Neuron (in vitro differentiated cells): Measurements from ENCODE around the gene PLIN5.
"Not testable (repeated sequence)": the region's sequence is repeated elsewhere in the genome, so short reads cannot be mapped to it uniquely, and the experiment has no call there.

ENCODE experiments used
- H2AFZ ChIP-seq: one replicate; pipeline ENCODE4 v1.6.1; 2013; ENCODE audit warnings: low read depth, mild to moderate bottlenecking, inconsistent platforms, low read length, moderate library complexity
- H3K27me3 ChIP-seq: one replicate; pipeline ENCODE4 v1.6.1; 2013; ENCODE audit warnings: low read length; ENCODE audit not compliant: insufficient read depth
- H3K36me3 ChIP-seq: one replicate; pipeline ENCODE4 v1.6.1; 2013; ENCODE audit warnings: low read length; ENCODE audit not compliant: insufficient read depth
- H3K4me1 ChIP-seq: one replicate; pipeline ENCODE4 v1.6.1; 2013; ENCODE audit warnings: low read length; ENCODE audit not compliant: insufficient read depth
- H3K4me3 ChIP-seq: 2 replicates; pipeline ENCODE4 v1.5.1; 2013; ENCODE audit warnings: mild to moderate bottlenecking, low read length, moderate library complexity
- H3K9me3 ChIP-seq: one replicate; pipeline ENCODE4 v1.6.1; 2013; ENCODE audit warnings: low read length

Gene PLIN5

DNA sequence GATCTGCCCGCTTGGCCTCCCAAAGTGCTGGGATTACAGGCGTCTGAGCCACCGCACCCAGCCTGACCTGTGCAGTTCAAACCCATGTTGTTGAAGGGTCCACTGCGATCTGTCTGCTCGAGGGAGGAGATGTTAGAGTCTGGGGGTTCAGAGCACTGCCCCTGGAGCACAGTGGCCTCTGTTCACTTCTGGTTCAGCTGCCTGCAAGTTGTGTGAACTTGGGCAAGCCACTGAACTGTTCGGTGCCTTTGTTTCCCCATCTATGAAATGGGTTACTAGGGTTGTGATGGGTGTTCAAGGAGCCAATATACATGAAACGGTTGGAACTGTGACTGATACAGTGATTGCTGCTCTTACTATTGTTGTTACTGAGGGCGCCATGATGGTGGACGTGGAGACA, 1.7 kb downstream of the PLIN5 start:
- no peaks in the 10 kb centered on the region for H3K27me3 ChIP-seq
- no peaks in the 10 kb centered on the region for H3K9me3 ChIP-seq
- H2AFZ ChIP-seq = no peak overlapping the region
- peaks cover 9% of the 10 kb centered on the region for H3K4me1 ChIP-seq
- H3K36me3 ChIP-seq = no peaks in the 10 kb centered on the region
- no peak overlapping the region for H3K4me3 ChIP-seq

- no peaks in the 10 kb centered on the region for H3K36me3 ChIP-seq
- H3K4me3 ChIP-seq = no peak overlapping the region
- H3K9me3 ChIP-seq = no peaks in the 10 kb centered on the region
- H3K4me1 ChIP-seq = peaks cover 9% of the 10 kb centered on the region
- H3K27me3 ChIP-seq = no peaks in the 10 kb centered on the region
- H2AFZ ChIP-seq = no peak overlapping the region
Observed at GRCh38 chr19:4531562-4532165, 3.4 kb downstream of the PLIN5 start.

- Histone ChIP-seq H3K9me3 (no peaks in the 10 kb centered on the region), H3K4me3 (no peak overlapping the region), H2AFZ (no peak overlapping the region), H3K36me3 (no peaks in the 10 kb centered on the region), H3K4me1 (peaks cover 3% of the 10 kb centered on the region), H3K27me3 (no peaks in the 10 kb centered on the region)
Observed at GRCh38 chr19:4529924-4530522, 5.0 kb downstream of the PLIN5 start.

DNA sequence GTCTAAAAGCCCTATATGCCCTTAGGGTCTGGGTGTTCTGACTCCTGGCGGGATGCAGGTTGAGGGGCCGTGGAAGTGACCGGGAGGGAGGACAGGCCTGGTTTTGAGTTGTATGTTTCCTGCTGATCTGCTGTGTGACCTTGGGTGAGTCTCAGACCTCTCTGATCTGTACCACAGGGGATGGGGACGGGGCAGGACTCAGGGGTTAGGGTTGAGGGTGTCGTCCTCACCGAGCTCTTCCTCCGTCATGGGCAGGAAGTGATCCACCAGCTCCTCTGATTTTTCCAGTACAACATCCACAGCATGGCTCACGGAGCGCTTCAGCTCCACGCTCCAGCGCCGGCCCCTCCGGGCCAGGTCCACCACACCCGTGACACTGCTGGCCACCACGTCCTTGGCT, 6.2 kb downstream of the PLIN5 start:
- H3K9me3 ChIP-seq = no peaks in the 10 kb centered on the region
- H3K27me3 ChIP-seq = no peaks in the 10 kb centered on the region
- no peaks in the 10 kb centered on the region for H3K36me3 ChIP-seq
- no peaks in the 10 kb centered on the region for H3K4me1 ChIP-seq
- H3K4me3 ChIP-seq = no peak overlapping the region
- H2AFZ ChIP-seq = no peak overlapping the region

GRCh38 chr19:4527377-4527776, 7.6 kb downstream of the PLIN5 start:
- not testable (repeated sequence) for H2AFZ ChIP-seq, H3K4me3 ChIP-seq, H3K27me3 ChIP-seq, H3K4me1 ChIP-seq, H3K9me3 ChIP-seq, H3K36me3 ChIP-seq

DNA sequence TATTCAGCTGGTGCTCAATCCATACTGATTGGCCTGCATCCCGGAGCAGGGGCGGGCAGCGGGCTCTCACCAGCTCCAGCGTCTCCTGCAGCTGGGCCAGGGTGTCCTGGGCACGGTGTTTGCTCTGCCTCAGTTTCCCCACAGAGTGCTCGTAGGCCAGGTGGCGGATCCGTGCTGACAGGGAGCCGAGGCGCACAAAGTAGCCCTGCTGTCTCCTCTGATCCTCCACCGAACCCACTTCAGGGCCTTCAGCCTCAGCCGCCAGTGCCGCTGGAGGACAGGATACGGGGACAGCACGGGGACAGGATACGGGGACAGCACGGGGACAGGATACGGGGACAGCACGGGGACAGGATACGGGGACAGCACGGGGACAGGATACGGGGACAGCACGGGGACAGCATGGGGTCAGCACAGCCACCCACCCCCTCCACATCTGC, 9.4 kb downstream of the PLIN5 start:
- H3K9me3 ChIP-seq = no peaks in the 10 kb centered on the region
- H3K27me3 ChIP-seq = no peaks in the 10 kb centered on the region
- H3K4me1 ChIP-seq = no peaks in the 10 kb centered on the region
- no peak overlapping the region for H3K4me3 ChIP-seq
- no peak overlapping the region for H2AFZ ChIP-seq
- H3K36me3 ChIP-seq = no peaks in the 10 kb centered on the region

DNA sequence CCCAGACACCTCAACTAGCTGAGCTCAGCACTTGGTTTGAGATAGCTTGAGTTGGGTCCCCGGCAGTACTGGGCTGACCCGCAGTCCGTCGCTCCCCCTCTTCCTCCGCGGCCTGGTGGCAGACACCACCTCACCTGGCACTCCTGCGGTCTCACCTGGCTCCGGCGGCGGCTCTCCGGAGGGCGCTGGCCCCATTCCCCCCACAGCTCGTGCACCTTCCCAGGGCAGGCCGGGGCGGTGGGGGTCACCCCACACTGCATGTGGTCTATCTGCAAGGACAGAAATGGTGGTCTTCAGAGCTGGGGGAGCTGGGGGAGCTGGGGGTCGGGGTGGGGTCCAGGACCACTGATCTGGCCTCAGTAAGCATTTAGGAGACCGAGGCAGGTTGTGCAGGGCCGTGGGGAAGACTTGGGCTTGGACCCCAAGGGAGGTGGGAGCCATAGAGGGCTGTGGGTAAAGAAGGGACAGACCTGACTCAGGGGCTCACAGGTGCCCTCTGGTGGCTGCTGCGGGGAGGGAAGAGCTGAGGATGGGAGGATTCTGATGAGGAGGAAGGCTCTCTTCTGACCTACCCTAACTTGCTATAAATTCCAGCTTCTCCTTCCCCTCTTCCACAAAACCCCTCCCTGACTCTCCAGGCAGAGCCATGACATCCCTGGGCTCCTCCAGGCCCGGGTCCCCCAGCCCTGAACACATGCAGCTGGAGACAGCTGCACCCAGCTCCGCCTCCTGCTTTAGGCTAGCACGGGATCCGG, 10.0 kb downstream of the PLIN5 start:
- H3K4me1 ChIP-seq = no peaks in the 10 kb centered on the region
- no peak overlapping the region for H3K4me3 ChIP-seq
- H2AFZ ChIP-seq = no peak overlapping the region
- H3K9me3 ChIP-seq = no peaks in the 10 kb centered on the region
- no peaks in the 10 kb centered on the region for H3K27me3 ChIP-seq
- no peaks in the 10 kb centered on the region for H3K36me3 ChIP-seq

- Histone ChIP-seq H3K36me3 (no peaks in the 10 kb centered on the region), H3K4me3 (no peak overlapping the region), H2AFZ (no peak overlapping the region), H3K4me1 (no peaks in the 10 kb centered on the region), H3K27me3 (no peaks in the 10 kb centered on the region), H3K9me3 (no peaks in the 10 kb centered on the region)
Observed at GRCh38 chr19:4523306-4524110, 11.5 kb downstream of the PLIN5 start.

- Histone ChIP-seq H3K4me3 (no peak overlapping the region), H3K9me3 (no peaks in the 10 kb centered on the region), H3K36me3 (no peaks in the 10 kb centered on the region), H2AFZ (no peak overlapping the region), H3K27me3 (no peaks in the 10 kb centered on the region), H3K4me1 (no peaks in the 10 kb centered on the region)
Observed at GRCh38 chr19:4522291-4523002, 12.6 kb downstream of the PLIN5 start.

DNA sequence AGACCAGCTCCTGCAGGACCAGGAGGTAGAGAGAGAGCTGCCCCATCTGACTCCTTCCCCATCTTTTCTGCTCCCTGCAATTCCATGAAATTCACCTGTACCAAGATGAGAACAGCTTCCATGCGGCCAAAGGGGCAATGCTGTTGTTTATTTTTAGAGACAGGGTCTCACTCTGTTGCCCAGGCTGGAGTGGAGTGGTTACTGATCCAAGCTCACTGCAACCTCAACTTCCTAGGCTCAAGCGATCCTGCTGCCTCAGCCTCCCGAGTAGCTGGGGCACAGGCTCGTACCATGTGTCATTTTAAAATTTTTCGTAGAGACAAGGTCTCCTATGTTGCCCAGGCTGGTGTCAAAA, 13.2 kb downstream of the PLIN5 start:
- Histone ChIP-seq H3K27me3 (no peaks in the 10 kb centered on the region), H3K4me1 (no peaks in the 10 kb centered on the region), H2AFZ (no peak overlapping the region), H3K4me3 (no peak overlapping the region), H3K36me3 (no peaks in the 10 kb centered on the region), H3K9me3 (no peaks in the 10 kb centered on the region)

- no peaks in the 10 kb centered on the region for H3K4me1 ChIP-seq
- H3K4me3 ChIP-seq = no peak overlapping the region
- H3K27me3 ChIP-seq = no peaks in the 10 kb centered on the region
Observed at GRCh38 chr19:4521170-4521887, 13.7 kb downstream of the PLIN5 start.

DNA sequence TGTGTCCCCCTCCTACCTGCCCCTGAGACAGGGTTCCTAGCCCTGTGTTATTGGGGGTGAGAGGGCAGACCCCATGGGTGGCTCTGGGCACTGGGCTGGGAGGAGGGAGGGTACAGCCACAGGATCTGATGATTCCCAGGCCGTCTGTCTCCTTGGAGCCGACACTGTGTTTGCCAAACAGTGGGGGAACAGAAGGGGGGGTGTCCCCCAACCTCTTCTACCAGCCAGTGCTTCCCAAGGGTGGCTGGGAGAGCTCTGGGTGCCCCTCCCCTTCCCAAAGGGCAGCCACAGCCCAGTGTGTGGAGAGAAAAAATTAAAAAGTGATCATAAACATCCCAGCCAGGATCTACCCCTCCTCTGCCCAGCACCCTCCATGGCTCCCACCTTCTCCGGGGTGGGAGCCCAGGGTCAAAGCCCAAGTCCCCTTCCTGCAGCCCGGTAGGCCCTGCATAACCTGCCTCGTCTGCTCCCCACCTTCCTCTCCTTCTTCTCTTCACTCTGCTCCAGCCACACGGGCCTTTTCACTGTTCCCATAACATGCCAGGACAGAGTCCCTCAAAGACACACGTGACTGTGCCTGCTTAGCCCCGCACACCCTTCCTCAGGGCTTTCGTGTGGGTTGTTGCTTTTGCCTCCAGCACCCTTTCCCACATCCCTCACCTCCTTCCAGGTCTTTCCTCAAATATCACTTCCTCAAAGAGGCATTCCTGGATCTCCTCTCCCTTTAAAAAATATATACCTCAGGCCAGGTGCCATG, 15.3 kb downstream of the PLIN5 start:
- Histone ChIP-seq H3K9me3 (no peaks in the 10 kb centered on the region), H3K36me3 (no peaks in the 10 kb centered on the region), H3K4me1 (no peaks in the 10 kb centered on the region), H3K4me3 (no peak overlapping the region), H2AFZ (no peak overlapping the region), H3K27me3 (no peaks in the 10 kb centered on the region)

More at GRCh38 chr19:4521170-4521887, 13.7 kb downstream of the PLIN5 start:
- Histone ChIP-seq H3K9me3 (no peaks in the 10 kb centered on the region), H2AFZ (no peak overlapping the region), H3K36me3 (no peaks in the 10 kb centered on the region)
